ENCODE measurements around the gene CDSN.

The CDSN gene

DNA sequence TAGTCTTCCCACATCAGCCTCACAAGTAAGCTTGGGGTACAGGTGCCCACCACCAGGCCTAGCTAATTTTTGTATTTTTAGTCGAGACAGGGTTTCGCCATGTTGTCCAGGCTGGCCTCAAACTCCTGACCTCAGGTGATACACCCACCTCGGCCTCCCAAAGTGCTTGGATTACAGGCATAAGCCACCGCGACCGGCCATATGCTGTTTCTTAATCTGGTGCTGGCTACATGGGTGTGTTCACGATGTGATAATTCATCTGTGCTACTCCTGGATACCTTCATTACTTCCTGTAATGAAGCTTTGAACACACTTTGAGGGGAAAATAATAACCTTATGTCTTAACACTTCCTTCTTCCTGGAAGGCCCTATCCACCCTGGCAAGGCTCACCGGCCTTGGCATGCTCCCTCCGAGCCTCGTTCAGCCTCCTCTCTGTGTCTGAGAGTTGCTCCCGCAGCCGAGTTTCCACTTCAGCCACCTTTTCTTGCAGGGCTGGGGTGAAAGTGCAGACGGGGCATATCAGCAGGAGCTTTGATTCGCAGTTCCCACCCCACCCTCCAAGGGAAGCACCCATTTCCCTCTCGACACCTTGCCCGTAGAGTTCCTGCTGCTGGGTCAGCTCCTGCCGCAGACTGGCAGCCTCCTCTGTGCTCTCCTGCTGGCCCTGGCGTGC, 24.2 kb upstream of the CDSN start:
- DNase-seq: no peak

DNA sequence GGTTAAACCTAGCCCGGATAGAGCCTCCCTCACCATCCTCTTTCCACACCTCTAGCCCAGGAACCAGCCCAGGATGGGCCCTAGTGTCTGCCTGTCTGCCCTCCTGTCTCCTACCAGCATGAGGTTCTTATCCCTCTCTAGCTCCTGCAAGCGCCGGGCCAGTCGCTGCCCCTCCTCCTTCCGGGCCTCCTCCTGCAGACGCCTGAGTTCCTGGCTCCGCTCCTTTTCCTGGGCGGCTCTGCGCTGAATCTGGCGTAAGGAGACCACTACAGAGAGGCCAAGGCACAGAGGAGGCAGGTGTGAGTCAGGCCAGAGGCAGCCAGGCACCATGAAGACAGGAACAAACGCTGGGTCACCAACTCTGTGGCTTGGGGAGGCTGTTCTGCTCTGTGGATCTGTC, 22.9 kb upstream of the CDSN start:
- no peak for DNase-seq

GRCh38 chr6:31142361-31142761, 22.1 kb upstream of the CDSN start:
- DNase-seq: no peak

- DNase-seq: no peak
Observed at GRCh38 chr6:31140643-31141042, 20.4 kb upstream of the CDSN start.

DNA sequence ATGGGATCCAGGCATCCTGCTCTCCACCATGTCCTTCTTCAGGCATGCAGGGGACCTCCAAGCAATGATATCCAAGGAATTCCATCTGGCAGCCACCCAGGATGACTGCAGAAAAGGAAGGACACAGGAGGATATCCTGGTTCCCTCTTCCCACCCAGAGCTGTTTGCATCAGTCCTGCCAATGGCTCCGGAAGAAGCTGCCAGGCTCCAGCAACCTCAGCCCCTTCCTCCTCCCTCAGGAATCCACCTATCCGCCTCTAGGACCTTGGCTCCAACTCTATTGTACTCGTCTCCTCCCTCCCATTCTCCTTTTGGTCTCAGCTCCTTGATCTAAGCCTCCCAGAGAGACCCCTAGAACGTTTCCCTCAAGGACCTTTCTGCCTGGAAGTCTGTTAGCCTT, 19.4 kb upstream of the CDSN start:
- DNase-seq: no peak

DNA sequence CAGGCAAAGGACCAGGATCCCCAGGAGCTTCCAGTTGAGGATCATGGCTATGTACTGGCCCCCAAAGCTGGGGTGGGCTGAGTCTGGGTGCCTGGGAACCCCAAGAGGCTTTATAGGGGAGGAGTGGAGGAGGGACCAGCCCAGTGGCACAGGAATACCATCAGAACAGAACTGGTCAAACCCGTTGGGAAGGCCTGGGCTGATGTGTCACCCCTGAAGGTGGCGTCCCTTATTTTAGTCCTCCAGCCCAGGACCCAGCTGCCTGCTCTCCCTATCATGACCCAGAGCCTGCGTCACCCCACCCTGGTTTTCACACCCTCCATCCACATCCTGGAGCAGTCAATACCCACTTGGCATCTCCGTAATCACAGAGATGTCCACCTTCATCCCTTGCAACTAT, 18.7 kb upstream of the CDSN start, which contains the start of gene PSORS1C2:
Gene PSORS1C2, minus strand, starts transcription at position 85 of the 400 bp plus-strand sequence. Its CDS starts 40 bp downstream, at position 45.
- no peak for DNase-seq

GRCh38 chr6:31135710-31136109, 15.5 kb upstream of the CDSN start:
- DNase-seq: no peak

DNA sequence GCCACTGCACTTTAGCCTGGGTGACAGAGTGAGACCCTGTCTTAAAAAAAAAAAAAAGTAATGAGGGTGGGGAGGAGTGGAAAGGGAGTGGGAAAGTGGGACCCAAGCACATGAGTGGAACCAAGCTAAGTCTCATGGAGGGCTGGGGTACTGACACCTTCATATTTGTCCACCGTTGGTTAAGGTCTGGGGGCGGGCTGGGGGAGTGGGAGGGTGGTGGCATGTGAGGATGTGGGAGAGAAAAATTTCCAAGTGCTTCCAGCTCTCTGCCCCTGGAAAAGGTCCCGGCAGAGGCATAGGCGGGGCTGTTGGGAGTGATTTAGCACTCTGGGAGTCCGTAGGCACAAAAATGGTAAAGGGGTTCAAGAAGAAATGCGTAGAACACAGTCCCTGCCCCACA, 12.6 kb upstream of the CDSN start:
- no peak for DNase-seq

GRCh38 chr6:31131595-31131994, 11.3 kb upstream of the CDSN start:
- no peak for DNase-seq

GRCh38 chr6:31130751-31131150, 10.5 kb upstream of the CDSN start:
- no peak for DNase-seq

GRCh38 chr6:31129130-31129529, 8.9 kb upstream of the CDSN start:
- DNase-seq: no peak

DNA sequence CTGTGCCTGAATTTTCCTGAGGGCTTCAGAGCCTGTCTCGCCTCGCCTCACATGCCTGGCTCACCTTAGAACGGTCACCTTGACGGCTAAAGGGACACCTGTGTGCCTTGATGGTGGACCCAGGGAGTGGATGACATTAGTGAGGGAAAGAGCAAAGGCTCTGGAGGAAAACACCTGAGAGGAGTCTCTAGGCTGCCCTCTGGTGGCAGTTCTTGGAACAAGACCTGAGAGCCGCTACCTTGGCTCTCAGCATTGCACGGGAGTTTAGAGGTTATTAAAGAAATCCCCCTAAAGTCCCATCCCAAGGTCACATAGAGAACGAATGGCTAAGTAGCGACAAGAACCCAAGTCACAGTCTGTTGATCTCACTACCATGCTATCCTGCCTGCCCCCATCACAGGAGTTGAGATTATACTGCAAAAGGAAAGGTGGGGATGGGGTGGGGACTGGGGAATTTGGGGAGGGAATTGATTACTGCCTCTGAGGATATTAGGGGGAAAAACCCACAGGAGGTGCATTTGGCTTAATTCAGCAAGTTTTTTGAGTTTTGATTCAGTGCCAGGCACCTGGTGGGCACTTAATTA, 7.9 kb upstream of the CDSN start:
- peak; percentile 67 for DNase-seq

- DNase-seq: no peak
Observed at GRCh38 chr6:31126396-31127175, 6.3 kb upstream of the CDSN start.

DNA sequence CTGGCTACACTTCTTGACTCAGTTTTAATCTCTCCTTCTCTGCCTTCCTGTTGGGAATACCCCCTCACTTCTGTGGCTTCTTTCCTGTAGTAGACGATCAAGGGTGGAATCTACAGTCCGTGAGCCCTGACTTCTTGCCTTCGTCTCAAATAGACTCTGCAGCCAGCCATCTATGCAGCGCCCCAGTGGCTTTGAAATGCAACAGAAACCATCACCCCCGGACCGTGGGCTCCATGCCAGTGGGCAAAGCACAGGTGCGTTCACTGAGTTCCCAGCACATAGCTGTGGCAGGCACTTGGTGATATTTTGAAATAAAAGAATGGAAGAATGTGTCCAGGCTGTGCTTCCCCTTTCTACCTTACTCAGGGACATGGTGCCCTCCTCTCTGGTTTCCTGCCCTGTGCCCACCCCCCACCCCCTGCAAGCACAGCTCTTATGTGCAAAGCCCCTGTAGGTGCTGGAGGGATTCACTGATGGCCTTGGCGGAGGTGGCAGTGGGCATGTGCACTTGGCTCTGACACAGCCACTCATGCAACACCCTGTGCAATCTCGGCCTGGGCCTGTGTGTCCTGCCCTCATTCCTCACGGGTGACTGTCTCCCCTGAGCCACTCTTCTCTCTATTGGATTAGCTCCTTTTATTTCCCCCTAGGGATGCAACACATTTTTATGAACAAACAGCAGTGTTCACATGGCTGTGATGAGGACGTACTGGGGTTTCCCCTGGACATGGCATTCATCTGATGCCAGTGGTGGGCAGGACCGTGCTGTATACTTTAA, 5.5 kb upstream of the CDSN start:
- DNase-seq: no peak

DNA sequence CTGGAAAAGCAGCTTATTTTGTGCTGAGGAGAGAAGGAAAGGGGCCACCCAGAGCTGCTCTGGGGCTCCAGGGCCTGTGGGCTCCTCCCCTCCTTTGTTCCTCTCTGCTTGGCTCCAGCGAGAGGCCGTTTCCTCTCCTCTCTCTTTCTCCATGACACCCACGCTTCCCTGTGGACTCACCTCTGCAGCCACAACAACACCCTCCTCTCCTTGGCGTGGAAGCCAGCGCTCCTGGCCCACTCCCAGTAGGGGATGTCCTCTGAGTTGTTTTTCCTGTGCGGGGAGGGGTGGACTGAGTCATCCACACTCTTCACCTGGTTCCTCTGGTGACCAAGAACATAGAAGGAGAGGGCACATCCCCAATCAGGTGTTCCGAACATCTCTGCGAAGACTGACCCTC, 4.9 kb upstream of the CDSN start:
- DNase-seq: no peak

DNA sequence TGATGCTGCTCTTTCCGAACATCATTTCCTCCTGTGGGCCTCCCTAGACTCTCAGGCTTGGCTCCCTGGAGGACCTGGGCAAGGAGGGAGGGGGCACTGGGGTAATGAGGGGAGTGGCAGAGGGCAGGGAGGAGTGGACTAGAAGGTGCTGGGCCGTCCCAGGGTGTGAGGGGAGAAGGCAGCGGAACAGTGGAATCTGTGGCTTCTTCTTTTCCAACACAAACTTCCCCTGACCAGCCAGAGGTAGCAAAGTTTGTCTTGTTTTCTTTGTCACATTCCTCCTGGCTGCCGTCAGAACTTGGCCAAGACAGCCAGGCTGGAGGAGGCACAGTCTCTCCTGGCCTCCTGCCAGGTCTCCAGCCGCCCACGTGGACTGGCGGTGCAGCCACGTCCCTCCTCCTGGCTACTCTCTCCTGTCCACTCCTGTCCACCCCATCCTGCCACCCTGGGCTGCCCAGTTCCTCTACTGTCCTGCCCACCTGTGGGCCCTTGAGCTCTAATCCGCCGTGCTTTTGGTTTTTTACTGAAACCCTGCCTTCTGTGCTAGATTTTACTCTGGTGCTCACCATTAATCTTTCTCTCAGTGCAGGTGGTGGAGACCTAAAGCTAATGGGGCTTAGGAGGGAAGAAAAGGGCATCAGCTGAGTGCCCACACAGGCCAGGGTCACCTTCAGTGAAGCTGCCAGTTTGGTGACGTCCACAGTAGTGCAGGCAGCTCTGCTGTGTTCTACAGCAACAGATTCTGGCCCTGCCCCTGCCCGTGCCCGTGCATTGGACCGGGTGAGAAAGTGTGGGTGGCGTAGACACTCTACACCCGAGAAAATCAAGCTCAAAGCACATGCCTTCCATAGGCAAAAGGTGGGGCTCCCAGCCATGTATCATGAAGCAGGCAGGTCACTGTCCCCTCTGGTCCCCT, 2.8 kb upstream of the CDSN start:
- no peak for DNase-seq

- no peak for DNase-seq
Observed at GRCh38 chr6:31121131-31121790, 1.0 kb upstream of the CDSN start.

GRCh38 chr6:31118178-31118577, 2.1 kb downstream of the CDSN start:
- DNase-seq: no peak

DNA sequence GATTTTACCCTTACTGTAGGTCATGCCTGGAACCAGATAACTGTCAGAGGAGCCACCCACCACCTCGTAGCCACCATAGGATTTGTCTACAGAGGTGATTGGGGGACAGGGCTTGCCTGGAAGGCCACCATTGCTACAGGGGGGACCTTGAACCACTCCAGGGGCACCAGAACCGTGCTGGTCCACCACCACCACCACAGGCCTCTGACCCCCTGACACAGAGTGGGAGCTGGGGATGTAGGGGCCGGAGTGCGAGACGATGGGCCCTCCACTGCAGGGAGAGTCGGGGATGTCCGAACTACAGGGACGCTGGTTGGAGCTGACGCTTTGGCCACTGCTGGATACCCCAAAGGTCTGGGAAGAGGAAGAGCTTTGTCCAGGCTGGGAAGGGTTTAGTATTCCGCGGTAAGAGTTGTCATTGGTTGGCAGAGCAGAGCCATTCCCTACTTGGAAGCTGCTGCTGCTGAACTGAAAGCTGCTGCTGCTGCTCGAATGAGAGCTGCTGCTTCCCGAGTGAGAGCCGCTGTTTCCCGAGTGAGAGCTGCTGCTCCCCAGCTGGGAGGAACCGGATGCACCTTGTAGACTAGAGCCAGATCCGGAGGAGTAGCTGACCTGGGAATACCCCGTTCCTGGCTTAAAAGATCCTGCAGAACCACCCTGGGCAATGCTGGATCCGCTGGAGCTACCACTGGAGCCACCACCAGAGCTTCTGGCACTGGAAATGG, 3.4 kb downstream of the CDSN start:
- no peak for DNase-seq

DNA sequence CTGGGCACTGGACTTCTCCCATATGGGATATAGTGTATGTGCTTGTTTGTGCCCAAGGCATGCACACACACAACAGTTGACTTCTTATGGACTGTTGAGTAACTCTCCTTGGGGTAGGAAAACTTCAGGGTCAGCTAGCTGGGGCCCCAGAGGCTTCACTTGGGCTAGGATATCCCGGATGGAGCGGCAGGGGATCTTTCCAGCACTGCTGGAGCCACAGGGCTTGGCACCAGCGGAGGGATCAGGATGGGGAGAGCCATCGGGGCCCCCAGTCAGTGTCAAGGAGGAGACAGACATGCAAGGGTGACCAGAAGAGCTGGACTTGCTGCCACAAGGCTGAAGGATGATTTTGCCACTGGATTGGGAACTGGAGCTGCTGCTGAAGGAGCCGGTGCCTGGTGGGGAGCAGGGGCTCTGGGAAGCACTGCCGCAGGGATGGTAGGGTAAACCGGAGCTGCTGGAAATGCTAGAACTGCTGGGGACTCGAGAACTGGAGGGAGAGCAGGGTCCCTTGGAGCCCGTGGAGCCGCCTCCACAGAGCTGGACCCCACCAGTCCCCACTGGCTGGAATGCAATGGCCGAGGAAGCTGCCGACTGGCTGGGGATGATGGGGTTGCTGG, 4.2 kb downstream of the CDSN start:
- no peak for DNase-seq

Measured in activated T-cell treated with anti-CD3 and anti-CD28 coated beads for 4 hours (primary cell).